GM15510 (cell line): ENCODE measurements around the gene TM2D3.

ENCODE experiments used
- POLR2A ChIP-seq: IDR thresholded peaks from 3 replicates; pipeline ENCODE4 v1.6.1; 2011; ENCODE audit warnings: borderline replicate concordance; ENCODE audit not compliant: insufficient read length; ENCODE audit errors: extremely low read depth

Gene TM2D3

DNA sequence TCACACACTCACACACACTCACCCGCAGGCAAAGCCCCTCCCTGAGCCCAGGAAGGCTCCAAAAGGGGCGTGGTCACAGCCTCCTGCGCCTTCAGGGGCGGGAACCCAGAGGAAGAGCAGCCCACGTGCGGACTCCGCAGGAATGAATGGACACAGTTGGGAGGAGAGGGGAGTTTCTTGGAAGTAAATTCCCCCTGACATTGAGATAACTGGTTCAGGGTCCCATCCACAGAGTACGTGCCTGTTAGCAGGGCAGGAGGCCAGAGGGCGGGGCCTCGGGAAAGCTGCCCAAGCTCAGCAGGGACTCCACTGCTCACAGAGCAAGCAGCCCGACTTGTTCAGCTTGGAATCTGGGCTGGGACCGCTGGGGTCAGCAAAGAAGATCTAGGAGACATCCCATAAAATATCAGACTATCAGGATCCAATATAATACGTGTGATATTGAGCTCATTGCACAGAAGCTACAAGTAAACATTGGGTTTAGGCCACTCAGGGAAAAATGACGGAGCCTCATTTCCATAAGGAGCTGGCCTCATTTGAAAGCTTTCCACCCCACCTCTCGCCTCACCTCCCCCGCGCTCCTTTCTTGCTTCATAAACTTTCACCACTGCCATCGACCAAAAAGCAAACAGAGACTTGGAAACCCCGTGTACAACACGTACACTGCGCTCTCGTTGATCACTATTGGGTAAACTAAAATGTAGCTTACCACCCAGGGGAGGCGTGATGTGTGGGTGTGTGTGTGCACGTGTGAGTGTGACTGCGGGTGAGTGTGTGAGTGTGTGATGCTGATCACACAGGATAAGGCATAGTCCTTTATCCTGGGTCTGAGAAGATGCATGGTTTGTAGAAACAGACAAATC is 36.0 kb downstream of the TM2D3 start:
- no peak for TF ChIP-seq POLR2A

DNA sequence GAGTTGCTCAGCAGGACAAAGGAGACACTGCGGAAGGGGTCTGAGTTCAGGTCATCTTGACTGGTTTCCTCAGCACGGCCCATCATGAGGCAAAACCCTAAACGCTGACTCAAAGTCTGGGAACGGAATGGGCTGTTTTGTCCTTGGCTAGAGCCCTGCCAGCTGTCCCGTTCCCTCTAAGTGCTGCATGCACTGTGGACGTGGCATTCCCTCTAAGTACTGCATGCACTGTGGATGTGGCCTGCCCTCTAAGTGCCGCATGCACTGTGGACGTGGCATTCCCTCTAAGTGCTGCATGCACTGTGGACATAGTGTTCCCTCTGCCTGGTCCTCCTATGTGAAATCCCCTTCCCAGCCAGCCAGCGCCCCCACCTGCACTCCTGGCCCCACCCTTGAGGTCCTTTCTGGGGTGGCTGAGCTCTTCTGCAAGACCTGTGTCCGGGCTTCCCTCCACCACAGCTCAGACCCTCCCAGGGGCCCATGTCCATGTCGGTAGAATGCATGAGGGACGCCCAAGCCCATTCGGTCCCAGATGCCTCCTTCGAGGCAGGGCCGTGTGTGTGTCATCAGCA is 36.7 kb downstream of the TM2D3 start:
- TF ChIP-seq POLR2A: no peak

DNA sequence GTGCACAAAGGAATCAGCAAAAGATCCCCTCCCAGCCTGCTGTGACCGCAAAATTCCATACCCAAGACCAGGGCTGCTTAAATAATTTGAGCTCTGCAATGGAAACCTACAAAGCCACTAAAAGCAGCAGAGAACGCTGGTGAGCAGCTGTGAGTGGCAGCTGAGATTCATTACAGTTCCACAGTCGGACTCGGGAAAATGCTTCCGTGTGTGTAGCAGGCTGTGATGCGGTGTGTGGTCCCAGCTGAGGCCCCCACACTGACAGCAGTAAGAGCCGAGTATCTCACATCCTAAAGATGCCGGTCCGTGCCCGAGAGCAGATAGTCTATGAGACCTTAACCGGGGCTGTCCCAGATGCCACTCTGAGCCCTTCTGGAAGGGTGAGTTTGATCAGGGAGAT is 37.4 kb downstream of the TM2D3 start:
- no peak for TF ChIP-seq POLR2A

DNA sequence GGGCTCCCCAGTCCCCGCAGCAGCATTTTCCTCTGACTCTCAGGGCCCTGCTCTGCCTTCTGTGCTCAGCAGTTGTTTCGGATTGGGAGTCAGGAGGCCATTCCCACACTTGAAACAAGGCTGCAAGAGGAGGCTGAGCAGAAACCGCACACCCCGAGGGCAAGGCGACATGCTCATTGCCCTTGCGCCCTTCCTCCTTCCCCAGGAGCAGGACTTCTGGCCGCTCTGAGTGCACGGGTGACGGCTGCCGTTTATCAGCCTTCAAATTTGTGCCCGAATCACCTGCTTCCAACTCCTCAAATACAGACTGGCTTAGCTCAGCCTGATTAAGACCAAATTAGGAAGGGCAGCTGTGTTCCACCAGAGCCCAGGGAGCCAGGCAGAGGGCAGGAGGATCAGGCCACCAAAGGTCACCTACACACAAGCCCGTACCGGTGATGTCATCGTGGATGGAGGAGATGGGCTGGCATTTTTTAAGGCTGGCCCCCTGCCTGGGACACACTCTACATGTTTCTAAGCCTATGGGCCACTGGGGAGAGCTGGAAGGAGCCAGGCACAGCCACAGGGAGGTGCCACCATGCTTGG is 38.1 kb downstream of the TM2D3 start:
- no peak for TF ChIP-seq POLR2A

DNA sequence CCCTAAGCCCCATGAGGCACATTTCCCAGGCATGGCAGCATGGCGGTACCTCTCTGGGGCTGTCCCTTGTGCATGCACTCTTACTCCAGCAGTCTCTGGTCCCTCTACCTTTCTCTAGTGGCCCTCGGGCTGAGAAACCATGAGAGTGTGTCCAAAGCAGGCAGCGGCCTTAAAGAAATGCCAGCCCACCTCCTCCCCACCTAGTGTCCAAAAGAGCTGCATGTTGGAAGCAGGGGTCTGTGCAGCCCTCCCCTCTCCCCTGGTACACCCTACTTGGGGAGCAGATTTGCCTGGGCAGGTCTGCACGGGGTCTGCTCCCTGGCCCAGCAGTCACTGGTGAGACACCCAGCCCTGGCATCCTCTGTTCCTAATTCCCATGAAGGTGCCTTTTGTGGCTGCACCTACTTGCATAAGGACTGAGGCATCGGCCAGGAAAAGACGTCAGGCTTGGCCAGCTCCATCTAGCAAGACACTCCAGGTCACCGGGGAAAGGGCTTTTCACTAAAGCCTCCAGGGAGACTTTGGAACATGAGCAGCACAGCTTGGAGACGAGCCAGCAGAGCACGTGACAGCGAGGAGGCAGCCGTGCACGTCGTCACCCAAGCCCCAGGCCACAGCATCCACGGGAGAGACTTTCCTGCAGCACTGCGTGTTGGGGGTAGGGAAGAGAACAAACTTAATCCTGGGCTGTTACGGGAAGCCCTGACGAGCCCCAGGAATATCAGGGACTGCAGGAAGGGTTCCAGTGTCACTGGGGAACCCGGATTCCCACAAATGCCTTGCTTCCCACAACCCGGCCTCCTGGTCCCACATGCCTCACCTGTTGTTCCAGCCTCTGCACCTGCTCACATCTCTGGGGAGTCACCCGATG is 38.8 kb downstream of the TM2D3 start:
- TF ChIP-seq POLR2A: no peak

DNA sequence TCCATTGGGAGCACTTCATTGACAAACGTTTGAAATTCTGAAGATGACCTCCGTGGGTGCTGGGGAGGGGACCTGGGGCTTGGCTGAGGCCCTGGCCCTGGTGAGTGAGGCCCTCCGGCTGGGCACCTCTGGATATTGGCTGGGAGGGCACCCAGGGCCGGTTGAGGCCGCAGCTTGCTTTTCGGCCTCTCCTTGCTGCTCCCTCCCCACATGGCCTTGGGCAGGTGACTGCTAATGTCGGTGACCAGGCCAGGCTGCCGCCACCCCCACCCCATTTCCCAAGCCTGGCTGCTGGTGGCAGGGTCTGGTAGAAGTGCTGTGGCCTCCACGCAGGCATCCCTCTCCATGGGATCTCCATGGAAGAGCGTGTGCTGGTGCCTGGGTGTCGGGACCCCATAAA is 39.5 kb downstream of the TM2D3 start:
- no peak for TF ChIP-seq POLR2A

DNA sequence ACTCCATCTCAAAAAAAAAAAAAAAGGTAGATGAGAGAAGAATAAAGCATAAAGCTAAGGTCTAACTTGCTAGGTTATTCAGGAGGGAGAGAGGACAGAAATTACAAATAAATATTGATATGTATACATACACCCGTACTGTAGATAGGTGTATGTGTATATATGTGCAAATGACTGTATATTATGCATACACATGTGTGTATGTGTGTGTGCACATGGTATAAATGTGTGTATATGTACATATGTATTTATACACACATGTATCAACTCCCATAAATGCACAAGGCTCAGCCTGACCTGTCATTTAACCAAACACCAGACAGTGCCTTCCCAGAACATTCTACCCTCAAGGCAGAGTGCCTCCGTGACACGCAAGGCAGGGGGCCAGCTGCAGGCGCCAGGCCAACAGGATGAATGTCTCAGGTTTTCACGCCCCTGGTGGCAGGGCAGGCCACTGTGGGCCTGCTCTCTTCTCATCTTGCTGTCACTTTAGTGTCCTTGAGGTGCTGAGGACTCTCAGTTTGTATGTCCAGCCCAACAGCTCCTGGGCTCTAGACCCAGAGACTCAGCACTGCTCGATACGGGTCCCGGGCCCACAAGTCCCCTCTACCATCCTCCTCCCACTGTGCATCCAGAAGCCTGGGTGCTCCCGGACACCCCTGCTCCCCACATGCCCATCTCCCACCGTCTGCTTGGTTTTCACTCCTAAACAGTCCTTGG is 40.4 kb downstream of the TM2D3 start:
- TF ChIP-seq POLR2A: no peak

DNA sequence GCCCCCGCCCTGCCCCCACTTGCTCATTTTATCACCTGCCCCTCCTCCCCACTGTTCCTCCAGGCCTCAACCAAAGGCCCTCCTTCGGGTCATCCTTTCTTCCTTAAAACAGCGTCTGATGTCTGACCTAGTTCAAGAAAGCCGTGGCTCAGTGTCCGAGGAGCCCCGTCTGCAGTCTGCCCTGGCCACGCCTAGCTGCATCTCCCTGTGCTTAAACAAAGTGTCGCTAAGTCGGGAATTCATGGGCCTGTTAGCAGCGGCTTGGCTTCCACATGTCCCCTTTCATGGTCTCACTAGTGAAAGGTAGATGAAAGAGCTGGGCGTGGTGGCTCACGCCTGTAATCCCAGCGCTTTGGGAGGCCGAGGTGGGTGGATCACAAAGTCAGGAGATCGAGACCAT is 41.2 kb downstream of the TM2D3 start:
- TF ChIP-seq POLR2A: no peak

DNA sequence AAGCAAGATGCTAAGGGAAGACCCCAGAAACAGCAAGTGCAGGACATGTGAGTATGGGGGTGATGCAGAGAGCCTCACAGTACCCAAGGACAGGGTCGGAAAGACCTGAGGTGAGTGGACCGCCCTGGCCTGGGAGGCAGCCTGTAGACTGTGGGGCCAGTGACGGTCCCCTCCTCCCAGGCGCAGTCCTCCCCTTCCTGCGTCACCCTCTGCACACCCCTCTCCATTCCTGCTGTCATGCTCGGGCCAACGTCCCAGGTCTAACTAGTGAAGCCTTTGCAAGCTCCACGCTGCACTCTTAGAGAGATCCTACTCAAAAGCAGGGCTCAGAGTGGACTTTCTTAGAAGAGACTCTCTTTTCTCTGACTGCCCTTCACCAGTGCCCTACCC is 41.6 kb downstream of the TM2D3 start:
- TF ChIP-seq POLR2A: no peak

DNA sequence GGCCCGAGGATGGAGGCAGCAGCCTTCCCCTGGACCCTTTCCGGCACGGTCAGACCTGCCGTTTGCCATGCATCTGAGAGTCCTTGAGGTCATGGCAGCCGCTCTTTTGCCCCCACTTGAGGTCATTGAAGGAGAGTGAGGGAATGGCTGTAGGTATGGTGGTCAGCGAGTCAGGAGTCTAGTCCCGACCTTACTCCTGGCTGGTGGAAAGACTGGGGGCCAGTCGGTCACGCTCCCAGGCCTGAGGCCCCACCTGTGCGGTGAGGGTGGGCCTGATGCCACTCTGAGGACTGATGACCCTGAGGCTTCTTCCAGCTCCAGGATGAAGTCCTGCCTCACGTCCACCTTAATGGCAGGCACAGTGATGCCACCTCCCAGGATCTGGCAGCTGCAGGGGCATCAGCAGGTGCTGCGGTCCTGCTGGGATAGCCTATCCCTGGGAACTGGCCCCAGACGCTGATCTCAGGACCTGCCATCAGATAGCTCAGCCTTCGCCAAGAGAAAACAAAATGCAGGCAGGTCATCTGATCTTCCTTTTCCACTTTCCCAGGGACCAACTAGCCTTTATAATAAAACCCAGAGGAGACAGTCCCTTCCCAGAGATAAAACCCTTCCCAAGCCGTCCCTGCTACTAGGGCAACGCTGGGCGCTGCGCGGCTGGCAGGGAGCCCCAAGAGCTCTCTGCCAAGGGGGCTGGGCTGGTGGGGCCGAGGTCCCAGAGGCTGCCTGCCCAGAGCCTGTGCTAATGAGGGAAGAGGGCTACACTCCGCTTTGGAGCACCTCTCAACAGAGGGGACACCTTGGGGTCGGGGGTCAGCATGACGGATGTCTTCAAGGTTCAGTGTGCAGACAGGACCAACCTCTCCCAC is 42.2 kb downstream of the TM2D3 start:
- TF ChIP-seq POLR2A: no peak

DNA sequence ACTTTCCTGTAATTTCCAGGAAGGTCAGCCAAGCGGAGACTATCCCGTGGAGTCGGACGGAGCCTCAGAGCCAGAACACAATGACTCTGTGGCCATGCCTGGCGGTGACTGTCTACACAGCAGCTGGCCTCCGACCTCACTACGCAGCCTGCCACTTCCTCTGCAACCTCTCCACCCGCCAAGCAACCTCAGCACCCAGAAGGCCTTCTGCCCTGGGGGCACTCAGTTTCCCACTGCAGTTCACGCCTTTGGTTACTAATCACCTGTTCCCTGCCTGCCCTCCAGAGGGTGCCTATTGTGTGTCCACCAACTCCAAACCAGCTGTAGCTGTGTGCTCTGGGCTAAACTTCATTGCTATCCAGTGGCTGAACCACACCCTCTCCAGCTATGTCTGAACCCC is 44.0 kb downstream of the TM2D3 start:
- no peak for TF ChIP-seq POLR2A

DNA sequence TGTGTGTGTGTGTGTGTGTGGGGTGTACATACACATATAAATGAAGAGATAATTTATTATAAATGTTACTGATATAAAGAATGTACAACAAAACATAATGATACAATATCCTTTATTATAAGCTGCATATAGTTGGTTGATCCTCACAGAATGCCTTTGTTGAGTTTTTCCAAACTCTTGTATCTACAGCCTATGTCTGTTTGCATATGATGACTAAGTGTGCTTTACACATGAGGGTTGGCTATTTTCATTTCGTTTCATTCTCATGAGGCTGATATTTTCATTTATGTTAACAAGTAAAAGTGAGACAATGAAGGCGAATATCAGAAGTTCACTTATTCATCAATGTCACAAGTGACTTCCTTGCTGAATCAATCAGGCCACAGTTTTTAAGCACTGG is 45.1 kb downstream of the TM2D3 start:
- no peak for TF ChIP-seq POLR2A

DNA sequence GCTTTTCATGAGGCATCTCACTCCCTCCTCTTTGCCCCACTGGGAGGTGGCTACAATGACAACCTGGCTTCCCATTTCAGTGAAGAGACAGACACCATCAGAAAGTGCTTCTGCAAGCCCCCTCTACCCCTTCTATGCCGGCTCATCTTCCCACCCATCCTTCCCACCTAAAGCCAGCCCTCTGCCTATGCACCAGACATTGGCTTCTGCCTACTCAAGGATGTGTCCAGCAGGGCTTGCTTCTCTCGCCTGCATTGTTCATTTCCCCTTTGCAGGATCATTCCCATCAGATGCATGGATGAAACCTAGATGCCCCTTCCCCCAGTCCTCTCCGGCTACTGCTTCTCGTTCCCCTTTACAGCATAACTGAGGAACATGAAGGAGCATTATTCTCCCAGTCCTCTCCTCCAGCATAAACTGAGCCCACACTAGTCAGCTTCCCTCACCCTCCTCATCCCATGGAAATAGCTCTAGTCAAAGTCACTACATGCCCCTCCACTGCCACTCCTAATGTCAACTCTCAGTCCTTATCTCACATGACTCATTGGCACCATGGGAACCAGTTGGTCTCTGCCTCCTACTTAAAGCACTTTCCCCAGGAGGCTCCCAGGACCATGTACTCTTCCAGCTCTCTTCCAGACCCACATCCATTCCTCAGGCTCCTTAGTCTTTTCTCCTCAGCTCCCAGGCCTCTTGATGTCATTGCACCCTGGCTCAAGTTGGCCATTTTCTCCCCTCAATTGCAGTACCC is 47.9 kb downstream of the TM2D3 start:
- no peak for TF ChIP-seq POLR2A

DNA sequence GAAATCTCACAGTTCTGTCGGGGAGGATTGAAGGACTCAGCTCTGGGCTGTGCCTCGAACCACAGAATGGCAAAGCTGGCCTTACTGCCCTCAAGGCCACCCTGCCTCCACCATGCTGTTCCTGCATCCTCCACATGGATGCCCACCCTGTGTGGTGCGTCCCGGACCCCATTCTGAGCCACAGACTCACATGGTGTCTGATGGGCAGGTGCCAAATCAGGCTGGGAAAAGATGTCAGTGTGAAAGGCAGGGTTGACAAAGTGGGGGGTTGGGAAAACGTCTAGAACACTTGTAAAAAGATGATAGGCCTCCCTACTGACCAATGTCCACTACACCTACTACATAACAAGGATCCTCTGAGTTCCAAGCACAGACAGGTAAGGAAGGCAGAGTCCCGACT is 49.4 kb downstream of the TM2D3 start:
- no peak for TF ChIP-seq POLR2A

DNA sequence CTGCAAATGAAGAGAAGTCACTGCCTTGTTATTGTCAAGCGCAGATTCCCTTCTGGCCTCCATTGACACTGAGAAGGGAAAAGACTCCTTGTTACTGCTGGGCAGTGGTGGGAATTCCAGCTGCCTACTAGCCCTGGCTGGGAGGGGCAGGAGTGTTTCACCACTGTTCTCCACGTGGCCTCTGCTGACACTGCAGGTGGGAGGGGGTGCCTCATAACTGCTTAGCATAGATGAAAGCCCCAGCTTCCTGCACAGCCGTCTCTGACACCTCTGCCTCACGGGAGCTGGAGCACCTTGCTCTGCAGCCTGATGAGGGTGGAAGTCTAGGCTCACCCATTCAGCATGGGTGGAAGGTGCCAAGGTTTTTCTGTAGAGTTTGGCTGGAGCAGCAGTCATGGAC is 52.1 kb downstream of the TM2D3 start:
- TF ChIP-seq POLR2A: no peak
